ENCODE results near the gene KRT222.

The KRT222 gene

DNA sequence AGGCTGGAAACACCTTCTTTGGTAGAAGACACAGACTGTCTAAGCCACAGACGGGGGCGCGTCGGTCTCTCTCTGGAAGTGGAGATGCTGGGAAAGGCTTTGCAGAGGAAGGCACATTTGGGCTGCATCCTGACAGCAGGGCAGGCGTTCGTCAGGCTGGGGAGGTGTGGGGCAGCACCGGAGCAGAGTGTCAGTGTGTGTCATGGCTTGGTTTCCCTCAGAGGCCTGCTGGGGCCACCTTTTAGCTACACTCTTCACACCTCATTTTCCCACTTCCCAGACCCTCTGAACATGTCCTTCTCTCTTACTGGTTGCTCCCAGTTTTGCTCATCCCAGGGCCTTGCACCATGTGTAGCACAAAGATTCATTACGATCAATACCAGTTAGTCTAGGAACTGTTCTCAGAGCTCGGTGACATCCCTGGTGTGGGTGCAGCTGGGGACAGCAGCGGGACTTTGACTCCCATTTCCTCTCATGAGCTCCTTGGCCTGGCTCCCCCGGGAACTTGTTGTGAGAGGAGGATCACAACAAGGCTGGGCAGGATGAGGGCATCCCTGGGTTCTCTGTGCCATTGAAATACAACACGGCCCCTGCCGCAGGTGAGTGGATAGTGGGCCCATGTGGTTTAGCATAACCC is 50.4 kb downstream of the KRT222 start:
- DNase-seq, result no peak

GRCh38 chr17:40613467-40614154 is 51.4 kb downstream of the KRT222 start:
- no peak for DNase-seq

GRCh38 chr17:40612599-40613244 is 52.3 kb downstream of the KRT222 start:
- DNase-seq, result peak; percentile 88 to 90

- DNase-seq, result no peak
These were observed 53.0 kb downstream of the KRT222 start for GRCh38 chr17:40611840-40612474.

GRCh38 chr17:40610359-40610758 is 54.6 kb downstream of the KRT222 start:
- DNase-seq, result no peak

GRCh38 chr17:40608061-40608581 is 56.9 kb downstream of the KRT222 start:
- peak; percentile 77 to 92 for DNase-seq

- DNase-seq, result peak; percentile 78 to 79
These were observed 57.3 kb downstream of the KRT222 start for GRCh38 chr17:40607641-40608040.

- DNase-seq, result no peak
These were observed 58.2 kb downstream of the KRT222 start for GRCh38 chr17:40606548-40607353.

DNA sequence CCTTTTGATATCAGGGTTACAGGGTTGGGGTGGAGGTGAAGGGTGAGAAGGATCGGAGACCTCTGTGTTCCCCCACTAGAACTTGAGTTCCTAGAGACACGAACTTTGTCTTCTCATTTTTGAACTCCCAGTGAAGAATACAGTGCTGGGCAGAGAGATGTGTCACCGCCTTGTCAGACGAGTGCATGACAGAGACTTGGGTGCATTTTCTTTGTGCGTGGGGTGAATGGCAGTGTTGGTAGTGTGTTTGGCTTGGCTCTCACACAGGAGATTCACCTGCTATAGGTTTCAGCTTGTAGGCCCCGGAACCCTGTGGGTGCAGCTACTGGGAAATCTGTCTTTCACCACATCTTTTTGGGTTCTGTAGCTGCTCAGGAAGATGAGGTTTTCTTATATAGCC is 59.7 kb downstream of the KRT222 start:
- peak; percentile 84 to 87 for DNase-seq

Data from CD4-positive, alpha-beta T cell treated with Interleukin-4 for 1 hour (primary cell).